Right lobe of liver (tissue), 6 donors: ENCODE results near the gene SCNN1B. TPM values are rescaled to one million over a fixed set of nuclear protein-coding genes. Genes with fewer than 3 reads are reported as not detected.

Experiments used
- ATAC-seq, 4 donors: fragments of 200-7000 bp; cut with Tn5 transposase; one replicate each; pipeline ENCODE4 v1.9.1; 2020; ENCODE audit warnings: mild to moderate bottlenecking in 4 of 4, moderate library complexity in 4 of 4
- DNase-seq, 3 donors: peaks; one replicate each; pipeline ENCODE4 v3.0.0-alpha.2; 2020
- H3K27ac ChIP-seq, 3 donors: fragments of 200-600 bp; one replicate each; pipeline ENCODE4 v1.8.0; 2022
- H3K27me3 ChIP-seq, 2 donors: fragments of 200-600 bp; one replicate each; pipeline ENCODE4 v1.8.0; 2022
- H3K36me3 ChIP-seq, 4 donors: fragments of 200-600 bp; sonication (generic) in 1 of 4; one replicate each; pipeline versions ENCODE4 v1.5.1 to v1.8.0; 2017 to 2022; ENCODE audit warnings: control low read depth in 1 of 4
- H3K4me1 ChIP-seq, 4 donors: fragments of 200-600 bp; sonication (generic) in 1 of 4; one replicate each; pipeline versions ENCODE4 v1.5.1 to v1.8.0; 2017 to 2022; ENCODE audit warnings: control low read depth in 1 of 4
- H3K4me3 ChIP-seq, 3 donors: fragments of 200-600 bp; one replicate each; pipeline ENCODE4 v1.8.0; 2022
- H3K9me3 ChIP-seq, 4 donors: fragments of 200-600 bp; sonication (generic) in 1 of 4; one replicate each; pipeline versions ENCODE4 v1.5.1 to v1.8.0; 2017 to 2022; ENCODE audit warnings: control low read depth in 1 of 4
- POLR2A ChIP-seq: fragments of 450-650 bp; IDR thresholded peaks from one replicate; pipeline ENCODE4 v1.6.1; 2017; ENCODE audit warnings: antibody characterized with exemption, mild to moderate bottlenecking
- WGBS: methylation state at CpG from one replicate; pipeline ENCODE4 v1.1.6; 2018; ENCODE audit warnings: low coverage, low lambda C conversion rate; ENCODE audit not compliant: insufficient coverage; ENCODE audit errors: missing lambda C conversion rate; 5-methylcytosine and 5-hydroxymethylcytosine counted together
- intact Hi-C, 2 donors: fragments of 100-400 bp; cut with DNase I; formaldehyde crosslinking; loops; one replicate each; pipeline versions ENCODE4 v1.11.2 to v1.14.1; 2022
- total RNA-seq, 6 experiments: library from RNA; depleted of rRNA in 2 of 6; stranded (reverse); fragments of >200 nt in 2 of 6; fragmentation: NEBNext Ultra II Directional in 3 of 6; extraction: Animal tissue kit (Norgen Biotek cat#: 25700) in 3 of 6; gene quantifications; one replicate each; pipeline versions ENCODE4 v1.1.0 to v1.2.4, GENCODE V29; 2016 to 2023
- TF ChIP-seq, protein P1 (sequence below), 4 donors: fragments of 200-600 bp in 3 of 4; fragments of 450-650 bp in 1 of 4; IDR thresholded peaks; one replicate each; pipeline versions ENCODE4 v1.5.1 to v1.8.0; 2016 to 2022; ENCODE audit warnings: antibody characterized with exemption in 4 of 4, mild to moderate bottlenecking in 2 of 4
- donor health status: DM: no; HTN: yes; CAD: no.
- donor health status: DM: no; HTN: no; CAD: no.
- donor health status: DM: no; HTN: no; CAD: no.
- donor health status: DM: no; HTN: yes; CAD: no.
- donor health status: DM: no; HTN: yes; CAD: no.

SCNN1B gene
- total RNA-seq, 6 experiments from 2014 or later = 0.12 to 0.13 TPM; not detected in 4

DNA sequence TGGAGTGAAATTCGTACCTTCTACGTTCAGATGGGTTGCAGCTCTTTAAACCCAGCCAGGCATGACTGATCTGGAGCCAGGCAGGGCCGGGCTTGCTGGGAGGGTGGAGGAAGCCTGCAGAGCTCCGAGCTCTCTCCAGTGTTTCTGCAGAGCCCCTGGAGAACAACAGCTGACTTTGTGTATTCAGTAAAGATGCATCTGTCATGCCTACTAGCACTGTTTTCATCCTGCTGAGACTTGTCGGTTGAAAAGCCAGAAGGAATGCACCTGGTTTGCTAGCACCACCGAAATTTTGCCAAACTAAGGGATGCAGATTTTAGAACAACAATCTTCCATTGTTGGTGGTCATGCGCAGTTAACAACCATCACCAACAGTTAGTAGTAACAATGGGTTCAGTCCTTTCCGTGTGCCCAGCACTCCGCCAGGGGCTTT lies 22.4 kb upstream of the SCNN1B start:
- H3K9me3 ChIP-seq = no peaks in the 10 kb centered on the region
- no peak for ATAC-seq
- H3K4me3 ChIP-seq = no peak overlapping the region
- no peak overlapping the region for H3K27ac ChIP-seq
- H3K36me3 ChIP-seq = no peaks in the 10 kb centered on the region
- H3K27me3 ChIP-seq = no peaks in the 10 kb centered on the region
- DNase-seq = no peak
- no peaks in the 10 kb centered on the region for H3K4me1 ChIP-seq
- TF ChIP-seq, protein P1, sequence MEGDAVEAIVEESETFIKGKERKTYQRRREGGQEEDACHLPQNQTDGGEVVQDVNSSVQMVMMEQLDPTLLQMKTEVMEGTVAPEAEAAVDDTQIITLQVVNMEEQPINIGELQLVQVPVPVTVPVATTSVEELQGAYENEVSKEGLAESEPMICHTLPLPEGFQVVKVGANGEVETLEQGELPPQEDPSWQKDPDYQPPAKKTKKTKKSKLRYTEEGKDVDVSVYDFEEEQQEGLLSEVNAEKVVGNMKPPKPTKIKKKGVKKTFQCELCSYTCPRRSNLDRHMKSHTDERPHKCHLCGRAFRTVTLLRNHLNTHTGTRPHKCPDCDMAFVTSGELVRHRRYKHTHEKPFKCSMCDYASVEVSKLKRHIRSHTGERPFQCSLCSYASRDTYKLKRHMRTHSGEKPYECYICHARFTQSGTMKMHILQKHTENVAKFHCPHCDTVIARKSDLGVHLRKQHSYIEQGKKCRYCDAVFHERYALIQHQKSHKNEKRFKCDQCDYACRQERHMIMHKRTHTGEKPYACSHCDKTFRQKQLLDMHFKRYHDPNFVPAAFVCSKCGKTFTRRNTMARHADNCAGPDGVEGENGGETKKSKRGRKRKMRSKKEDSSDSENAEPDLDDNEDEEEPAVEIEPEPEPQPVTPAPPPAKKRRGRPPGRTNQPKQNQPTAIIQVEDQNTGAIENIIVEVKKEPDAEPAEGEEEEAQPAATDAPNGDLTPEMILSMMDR (IDR thresholded peaks at IDR 0.05) = no peak
- no peak for TF ChIP-seq POLR2A
- WGBS = 20% methylated on average over 9 of the region's 9 CpGs
- intact Hi-C loops = no loop called here

DNA sequence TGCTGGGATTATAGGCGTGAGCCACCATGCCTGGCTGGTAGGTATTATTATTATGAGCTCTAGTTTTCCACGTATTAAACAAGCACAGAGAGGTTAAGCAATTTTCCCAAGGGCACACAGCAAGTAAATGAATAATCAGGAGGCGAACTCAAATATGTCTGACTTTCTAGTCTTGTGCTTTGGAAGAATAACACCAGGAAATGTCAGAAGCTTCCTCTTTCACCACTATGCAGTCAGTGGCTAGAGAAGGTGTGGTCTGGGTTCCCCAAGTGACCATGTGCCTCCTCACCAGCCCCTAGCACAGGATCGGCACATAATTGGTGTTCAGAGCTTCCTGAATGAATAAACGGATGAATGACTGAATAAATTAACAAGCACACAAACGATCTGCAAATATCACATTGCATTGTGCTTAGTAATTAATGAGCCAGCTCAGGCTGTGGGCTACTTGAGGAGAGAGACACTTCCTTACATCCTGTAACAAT lies 21.6 kb upstream of the SCNN1B start:
- DNase-seq (no peak), ATAC-seq (no peak)
- Histone ChIP-seq H3K9me3 (no peaks in the 10 kb centered on the region), H3K36me3 (no peaks in the 10 kb centered on the region), H3K27me3 (no peaks in the 10 kb centered on the region), H3K27ac (no peak overlapping the region), H3K4me3 (no peak overlapping the region), H3K4me1 (no peaks in the 10 kb centered on the region)
- TF ChIP-seq, protein P1 (IDR thresholded peaks at IDR 0.05) = no peak
- TF ChIP-seq POLR2A = no peak
- intact Hi-C loops = no loop called here
- WGBS = 41% methylated on average over 6 of the region's 6 CpGs

DNA sequence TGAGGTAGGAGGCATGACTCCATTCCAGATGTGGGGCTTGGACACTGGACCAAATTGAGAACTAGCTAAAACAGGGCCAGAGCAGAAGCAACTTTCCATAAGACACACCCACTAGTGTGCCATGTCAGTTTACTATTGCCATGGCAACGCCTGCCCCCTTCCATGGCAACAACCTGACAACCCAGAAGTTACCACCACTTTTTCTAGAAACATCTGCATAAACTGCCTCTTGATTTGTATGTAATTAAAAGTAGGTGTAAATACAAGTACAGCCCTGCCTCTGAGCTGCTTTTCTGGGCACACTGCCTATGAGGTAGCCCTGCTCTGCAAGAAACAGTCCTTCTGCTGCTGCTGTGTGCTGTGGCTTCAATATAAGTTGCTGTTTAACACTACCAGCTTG lies 19.5 kb upstream of the SCNN1B start:
- no peak overlapping the region for H3K4me3 ChIP-seq
- H3K27ac ChIP-seq = no peak overlapping the region
- H3K27me3 ChIP-seq = no peaks in the 10 kb centered on the region
- no CpG with 5 or more reads among the region's 1 CpG for WGBS
- no peaks in the 10 kb centered on the region for H3K4me1 ChIP-seq
- no peaks in the 10 kb centered on the region for H3K9me3 ChIP-seq
- ATAC-seq (no peak), DNase-seq (no peak)
- intact Hi-C loops = no loop called here
- no peak for TF ChIP-seq POLR2A
- TF ChIP-seq, protein P1 (IDR thresholded peaks at IDR 0.05) = no peak
- H3K36me3 ChIP-seq = no peaks in the 10 kb centered on the region

DNA sequence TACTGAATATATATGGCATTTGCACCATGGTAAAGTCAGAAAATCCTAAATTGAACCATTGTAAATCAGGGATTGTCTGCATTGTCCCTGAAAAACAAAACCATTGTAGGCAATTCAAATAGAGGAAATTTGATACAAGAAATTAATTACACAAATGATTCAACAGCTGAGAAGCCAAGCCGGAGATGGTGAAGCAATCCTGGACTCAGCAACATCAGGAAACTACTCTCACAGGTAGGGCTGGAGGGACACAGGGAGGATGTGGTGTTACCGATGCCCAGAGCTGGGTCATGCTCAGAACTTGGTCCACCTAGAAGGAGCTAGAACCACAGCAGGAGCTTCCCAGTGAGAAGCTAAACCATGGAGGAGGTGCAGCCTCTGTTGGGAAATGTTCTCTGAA lies 18.5 kb upstream of the SCNN1B start:
- intact Hi-C loops = no loop called here
- TF ChIP-seq, protein P1 (IDR thresholded peaks at IDR 0.05) = no peak
- no peak for TF ChIP-seq POLR2A
- WGBS = 62% methylated on average over 2 of the region's 2 CpGs
- Histone ChIP-seq H3K4me3 (no peak overlapping the region), H3K9me3 (no peaks in the 10 kb centered on the region), H3K36me3 (no peaks in the 10 kb centered on the region), H3K4me1 (no peaks in the 10 kb centered on the region), H3K27ac (no peak overlapping the region), H3K27me3 (no peaks in the 10 kb centered on the region)
- no peak for ATAC-seq
- DNase-seq = no peak

DNA sequence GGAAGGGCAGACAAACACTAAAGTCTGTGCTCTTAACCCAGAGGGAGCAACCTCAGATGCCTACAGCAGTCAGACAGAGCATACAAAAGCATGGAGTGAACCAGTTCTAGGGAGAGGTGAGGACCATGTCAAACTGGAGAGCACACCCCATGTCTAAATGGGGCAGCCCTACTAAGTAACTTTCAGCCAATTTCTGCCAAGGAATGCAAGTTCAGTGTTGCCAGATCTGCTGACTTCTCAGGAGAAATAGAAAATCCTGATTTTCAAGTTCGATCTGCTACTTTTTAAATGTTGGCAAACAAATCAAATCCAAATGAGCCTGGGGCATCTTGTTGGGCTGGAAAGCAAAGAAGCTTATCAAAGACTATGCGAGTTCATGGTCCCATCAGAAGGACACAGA lies 17.5 kb upstream of the SCNN1B start:
- Histone ChIP-seq H3K27me3 (no peaks in the 10 kb centered on the region), H3K4me1 (no peaks in the 10 kb centered on the region), H3K4me3 (no peak overlapping the region), H3K27ac (no peak overlapping the region), H3K36me3 (no peaks in the 10 kb centered on the region), H3K9me3 (no peaks in the 10 kb centered on the region)
- WGBS = 49% methylated on average over 2 of the region's 2 CpGs
- DNase-seq (no peak), ATAC-seq (no peak)
- no peak for TF ChIP-seq POLR2A
- TF ChIP-seq, protein P1 (IDR thresholded peaks at IDR 0.05) = no peak
- intact Hi-C loops = no loop called here
